NCI-H1092 treated with DMSO at 0.1 percent for 48 hours (cell line): Measurements from ENCODE around the gene CAMKK2.
"Not testable (repeated sequence)": the region's sequence is repeated elsewhere in the genome, so short reads cannot be mapped to it uniquely, and the experiment has no call there.

ENCODE experiments used
- DNase-seq: peaks from one replicate; lab custom pipeline; 2025; lab: John Stamatoyannopoulos, UW

CAMKK2 gene

GRCh38 chr12:121298411-121298810, 1.9 kb upstream of the CAMKK2 start:
- not testable (repeated sequence) for DNase-seq

DNA sequence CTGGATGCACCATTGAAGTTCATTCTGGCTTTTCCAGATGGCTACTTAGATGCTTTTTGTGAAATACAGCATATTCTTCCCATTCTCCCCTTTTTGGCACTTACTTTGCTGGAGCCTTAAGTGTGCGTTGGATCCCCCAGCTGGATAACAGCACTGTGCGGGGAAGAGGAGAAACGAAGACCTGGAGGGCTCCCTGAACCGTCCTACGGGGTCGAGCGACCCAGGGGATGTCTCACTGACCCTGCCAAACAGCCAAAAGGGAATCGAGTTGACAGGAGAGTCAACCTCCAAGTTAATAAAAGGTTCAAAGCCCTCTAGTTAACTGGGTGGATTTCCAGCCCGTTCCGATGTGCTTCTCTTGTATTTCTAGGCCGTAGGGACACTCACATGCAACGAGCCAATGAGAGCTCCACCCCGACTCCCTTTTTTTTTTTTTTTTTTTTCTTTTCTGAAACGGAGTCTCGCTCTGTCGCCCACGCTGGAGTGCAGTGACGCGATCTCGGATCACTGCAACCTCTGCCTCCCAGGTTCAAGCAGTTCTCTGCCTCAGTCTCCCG, 1.0 kb upstream of the CAMKK2 start:
- DNase-seq, result peak; percentile 58

DNA sequence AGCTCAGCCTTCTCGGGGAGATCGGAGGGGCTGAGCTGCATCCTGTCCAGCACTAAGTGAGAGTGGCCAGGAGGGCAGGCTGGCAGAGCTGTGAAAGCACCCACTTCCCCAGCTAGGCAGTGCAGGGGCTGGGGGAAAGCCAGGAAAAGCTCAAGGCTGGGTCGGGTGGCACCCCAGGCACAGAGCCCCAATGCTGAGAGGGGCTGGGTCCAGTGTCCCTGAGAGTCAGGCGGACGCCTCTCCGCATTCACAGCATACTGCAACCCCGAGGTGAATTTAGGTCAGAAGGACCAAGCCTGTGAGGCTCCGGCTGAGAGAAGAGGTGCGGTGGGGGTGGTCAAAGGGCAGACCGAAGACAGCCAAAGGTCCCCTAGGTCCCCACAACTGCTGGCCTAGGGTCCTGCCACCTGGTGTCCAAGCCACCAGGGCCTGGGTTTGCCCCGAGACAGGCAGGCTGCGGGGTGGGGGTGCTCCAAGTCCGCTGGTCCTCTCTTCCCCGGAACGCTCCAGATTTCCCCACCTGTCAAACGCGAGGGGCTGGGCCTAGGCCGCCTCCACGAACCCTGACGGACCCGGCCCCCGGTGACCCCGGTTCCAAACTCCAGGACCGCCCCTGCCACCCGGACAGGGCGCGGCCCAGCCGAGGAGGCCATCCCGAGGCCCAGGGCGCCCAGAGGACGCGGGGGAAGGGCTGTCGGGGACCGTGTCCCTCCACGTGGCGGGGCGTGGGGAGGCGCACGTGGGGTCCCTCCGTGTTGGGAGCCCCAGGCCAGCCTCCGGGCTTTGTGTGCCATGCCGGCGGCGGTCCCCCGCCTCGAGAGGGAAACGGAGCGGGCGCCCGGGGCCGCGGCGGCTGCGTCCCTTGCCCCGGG, 527 bp downstream of the CAMKK2 start:
- peak; percentile 25 for DNase-seq

- DNase-seq, result no peak
Measured at GRCh38 chr12:121295116-121295745, 1.3 kb downstream of the CAMKK2 start.

DNA sequence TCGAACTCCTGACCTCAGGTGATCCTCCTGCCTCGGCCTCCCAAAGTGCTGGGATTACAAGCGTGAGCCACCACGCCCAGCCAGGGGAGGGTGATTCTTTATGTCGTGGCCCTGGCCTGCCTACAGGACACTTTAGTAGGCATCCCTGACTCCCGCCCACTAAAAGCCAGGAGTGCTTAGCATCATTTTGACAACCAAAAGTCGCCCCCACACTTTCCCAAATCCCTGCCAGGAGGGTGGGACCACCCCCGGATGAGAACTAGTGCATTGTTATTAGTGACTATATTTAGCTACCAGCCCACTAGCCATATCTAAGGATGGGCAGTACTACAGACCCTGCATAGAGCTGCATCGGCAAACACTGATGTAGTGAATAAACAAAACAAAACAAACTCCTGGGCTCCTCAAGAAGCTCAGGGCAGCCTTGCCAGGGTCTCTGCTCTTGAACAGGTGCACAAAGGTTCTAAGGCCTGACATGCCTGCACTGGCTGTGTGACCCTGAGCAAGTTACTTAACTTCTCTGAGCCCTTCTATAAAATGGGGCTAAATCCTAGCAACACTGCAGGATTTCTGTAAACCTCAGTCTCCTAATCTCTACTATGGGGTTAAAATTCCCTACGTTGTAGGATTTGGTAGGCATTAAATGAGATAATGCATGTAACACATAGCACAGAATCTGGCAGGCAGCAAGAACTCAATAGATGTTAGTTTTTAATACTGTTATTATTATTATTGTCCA, 2.2 kb downstream of the CAMKK2 start:
- DNase-seq, result no peak

GRCh38 chr12:121293603-121294002, 2.9 kb downstream of the CAMKK2 start:
- DNase-seq, result no peak

GRCh38 chr12:121290410-121290809, 6.1 kb downstream of the CAMKK2 start:
- DNase-seq, result no peak

DNA sequence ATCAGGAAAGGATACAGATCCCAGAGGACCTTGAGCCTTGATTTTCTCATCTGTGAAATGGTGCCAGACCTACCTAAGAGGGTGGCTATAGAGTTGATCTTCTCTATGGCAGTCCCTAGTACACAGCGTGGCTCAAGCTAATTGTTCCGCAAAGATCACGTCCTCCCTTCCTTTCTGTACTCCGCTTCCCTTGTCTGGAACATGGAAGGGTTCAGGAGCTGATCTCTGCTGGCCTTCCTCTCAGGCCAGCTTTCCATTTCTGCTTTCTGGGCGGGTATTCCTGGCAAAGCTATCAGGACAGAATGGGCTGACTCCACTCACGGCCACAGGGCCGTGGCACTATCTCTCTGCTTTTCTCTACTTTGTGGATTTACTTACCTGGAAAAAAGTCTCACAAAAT, 6.5 kb downstream of the CAMKK2 start:
- DNase-seq, result no peak

DNA sequence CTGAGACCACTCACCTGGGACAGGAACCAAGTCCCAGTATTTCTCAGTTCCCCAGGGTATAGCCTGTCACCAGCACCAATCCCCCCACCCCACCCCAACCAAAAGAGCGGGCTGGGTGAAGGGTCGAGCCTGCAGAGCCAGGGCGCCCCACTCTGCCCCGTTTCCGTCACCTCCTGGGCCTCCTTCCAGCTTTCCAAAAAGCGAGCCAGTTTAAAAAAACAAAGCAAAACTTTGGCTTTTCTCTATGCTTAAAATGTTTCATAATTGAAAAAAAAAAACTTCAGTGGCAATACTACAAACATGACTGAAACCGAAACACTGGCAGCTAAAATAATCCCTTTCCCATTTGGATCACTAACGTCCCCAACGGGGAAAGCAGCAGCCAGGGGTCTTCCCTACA, 7.5 kb downstream of the CAMKK2 start:
- no peak for DNase-seq

- no peak for DNase-seq
Measured at GRCh38 chr12:121288158-121288845, 8.2 kb downstream of the CAMKK2 start.

DNA sequence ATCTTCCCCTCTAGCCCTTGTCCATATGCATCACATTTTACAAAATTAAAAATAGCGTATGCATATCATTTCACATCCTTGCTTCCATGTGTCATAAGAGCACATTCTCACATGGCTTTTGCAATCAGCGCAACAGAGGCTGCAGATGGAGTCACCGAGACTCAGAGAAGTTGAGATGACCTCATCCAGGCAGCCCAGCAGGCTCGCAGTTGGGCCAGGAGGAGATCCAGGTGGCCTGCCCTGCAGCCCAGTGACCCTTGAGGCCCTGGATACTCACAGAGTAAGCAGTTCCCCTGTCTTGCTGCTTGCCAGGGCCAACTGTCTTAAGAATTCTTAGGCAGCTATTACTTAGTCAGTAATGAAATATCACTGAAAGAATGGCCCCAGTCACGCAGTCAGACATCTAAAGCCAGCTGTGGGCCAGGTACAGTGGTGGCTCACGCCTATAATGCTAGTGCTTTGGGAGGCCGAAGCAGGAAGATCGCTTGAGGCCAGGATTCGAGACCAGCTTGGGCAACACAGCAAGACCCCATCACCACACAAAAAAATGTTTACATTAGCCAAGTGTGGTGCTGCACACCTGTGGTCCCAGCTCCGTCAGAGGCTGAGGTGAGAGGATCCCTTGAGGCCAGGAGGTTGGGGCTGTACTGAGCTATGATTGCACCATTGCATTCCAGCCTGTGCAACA, 9.1 kb downstream of the CAMKK2 start:
- DNase-seq, result no peak

GRCh38 chr12:121285856-121286255, 10.7 kb downstream of the CAMKK2 start:
- DNase-seq, result no peak

DNA sequence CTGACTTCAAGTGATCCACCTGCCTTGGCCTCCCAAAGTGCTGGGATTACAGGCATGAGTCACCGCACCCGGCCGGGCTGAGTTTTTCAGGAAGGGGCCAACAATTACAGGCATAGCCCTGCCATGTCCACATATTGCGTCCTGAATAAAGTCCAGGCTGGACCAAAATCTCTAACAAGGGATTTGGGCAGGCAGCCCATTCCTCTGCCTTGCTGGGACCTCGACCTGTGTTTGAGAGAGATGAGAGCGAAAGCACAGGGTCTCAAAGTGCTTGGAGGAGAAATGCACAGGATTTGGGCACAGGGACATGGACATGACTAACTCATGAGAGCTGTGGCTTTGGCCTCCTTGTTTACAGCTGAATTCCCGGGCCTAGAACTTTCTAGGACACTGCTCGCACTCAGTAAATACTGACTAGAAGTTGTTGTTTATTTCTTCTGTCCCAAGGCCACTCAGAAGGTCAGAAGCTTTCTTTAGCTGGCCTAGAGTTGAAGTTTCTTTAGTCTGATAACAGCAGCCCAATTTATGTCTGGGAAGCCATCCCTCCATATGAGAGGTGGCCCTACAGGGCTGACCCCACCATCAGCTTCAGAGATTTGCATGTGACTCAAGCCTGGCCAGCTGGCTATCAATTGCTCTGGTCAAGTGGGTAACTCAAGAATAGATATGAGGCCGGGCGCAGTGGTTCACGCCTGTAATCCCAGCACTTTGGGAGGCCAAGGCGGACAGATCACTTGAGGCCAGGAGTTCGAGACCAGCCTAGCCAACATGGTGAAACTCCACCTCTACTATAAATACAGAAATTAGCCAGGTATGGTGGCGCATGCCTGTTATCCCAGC, 11.7 kb downstream of the CAMKK2 start:
- no peak for DNase-seq

DNA sequence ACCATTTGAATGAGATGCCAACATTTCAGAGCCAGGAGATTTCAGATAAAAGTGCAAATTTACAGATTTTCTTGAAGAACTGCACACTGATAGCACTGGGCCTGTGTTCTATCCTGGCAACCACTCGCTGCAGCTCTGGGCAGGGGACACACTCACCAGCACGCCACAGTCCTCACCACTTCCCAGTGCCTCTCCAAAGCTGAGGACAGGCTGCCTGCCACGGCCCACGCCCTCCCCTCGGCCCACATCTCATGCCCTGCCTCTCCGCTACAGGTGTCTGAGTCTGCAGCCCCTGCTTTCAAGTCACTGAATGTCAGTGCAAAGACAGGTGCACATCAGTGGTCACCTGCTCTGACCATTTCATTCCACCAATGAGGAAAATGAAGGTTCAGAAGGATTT, 12.7 kb downstream of the CAMKK2 start:
- no peak for DNase-seq

DNA sequence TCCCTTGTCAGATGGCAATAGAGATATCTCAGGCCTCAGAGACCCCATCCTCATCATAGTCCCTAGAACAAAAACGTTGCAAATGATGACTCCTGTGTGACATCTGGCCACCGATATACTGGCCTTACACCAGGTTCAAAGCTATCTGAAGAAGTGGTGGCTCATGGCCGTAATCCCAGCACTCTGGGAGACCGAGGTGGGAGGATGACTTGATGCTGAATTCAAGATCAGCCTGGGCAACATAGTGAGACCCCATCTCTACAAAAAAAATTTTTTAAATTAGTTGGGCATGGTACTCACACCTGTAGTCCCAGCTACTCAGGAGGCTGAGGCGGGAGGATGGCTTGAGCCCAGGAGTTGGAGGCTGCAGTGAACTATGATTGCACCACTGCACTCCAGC, 13.1 kb downstream of the CAMKK2 start:
- DNase-seq, result no peak

DNA sequence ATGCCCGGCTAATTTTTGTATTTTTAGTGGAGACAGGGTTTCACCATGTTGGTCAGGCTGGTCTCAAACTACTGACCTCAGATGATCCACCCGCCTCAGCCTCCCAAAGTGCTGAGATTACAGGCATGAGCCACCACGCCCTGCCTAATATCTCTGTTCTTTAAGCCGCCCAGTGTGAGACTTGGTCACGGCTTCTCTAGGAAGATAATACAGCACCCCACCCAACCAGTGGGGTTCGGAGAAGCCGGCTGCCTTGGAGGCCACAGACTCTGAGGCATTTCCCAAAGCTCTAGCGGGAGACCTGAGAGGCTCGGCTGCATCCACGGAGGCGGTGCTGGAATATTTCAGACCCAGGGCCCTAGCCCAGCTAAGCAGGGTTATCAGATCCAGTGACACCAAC, 13.6 kb downstream of the CAMKK2 start:
- DNase-seq, result not testable (repeated sequence)

DNA sequence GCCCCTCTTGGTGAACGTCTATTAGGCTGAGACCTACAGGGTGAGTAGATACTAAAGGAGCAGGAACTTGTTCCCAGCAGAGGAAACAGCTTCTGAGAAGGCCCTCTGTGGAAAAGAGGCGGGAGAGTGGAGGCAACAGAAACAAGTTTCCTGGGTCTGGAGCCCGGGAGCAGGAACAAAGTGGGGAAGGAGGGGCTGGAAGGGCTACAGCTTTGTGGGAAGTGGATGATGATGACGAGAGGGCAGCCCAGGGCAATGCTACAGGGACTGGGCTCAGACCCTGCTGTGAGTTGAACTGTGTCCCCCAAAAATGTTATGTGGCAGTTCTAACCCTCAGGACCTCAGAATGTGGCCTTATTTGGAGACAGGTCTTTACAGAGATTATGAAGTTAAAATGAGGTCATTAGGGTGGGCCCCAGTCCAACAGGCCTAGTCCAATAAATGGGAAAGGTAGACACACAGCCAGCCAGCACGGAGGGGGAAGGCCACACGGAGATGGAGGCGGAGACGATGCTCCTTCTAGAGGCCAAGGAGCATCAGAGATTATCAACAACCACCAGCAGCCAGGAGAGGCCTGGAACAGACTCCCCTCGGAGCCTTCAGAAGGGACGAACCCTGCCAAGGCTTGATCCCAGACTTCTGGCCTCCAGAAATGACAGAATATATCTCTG, 14.3 kb downstream of the CAMKK2 start:
- DNase-seq, result no peak

- DNase-seq, result not testable (repeated sequence)
Measured at GRCh38 chr12:121281116-121281515, 15.4 kb downstream of the CAMKK2 start.

DNA sequence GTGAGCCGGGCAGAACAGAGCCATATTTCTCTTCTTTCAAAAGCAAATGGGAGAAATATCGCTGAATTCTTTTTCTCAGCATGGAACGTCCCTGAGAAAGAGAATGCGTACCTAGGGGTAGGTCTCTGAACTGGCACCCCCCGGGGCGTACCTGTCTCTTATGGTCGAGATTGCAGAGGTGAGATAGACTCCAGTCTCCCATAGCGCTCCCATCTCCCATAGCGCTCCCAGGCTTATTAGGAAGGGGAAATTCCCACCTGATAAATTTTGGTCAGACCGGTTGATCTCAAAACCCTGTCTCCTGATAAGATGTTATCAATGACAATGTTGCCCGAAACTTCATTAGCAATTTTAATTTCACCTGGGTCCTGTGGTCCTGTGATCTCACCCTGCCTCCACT, 16.0 kb downstream of the CAMKK2 start:
- not testable (repeated sequence) for DNase-seq

DNA sequence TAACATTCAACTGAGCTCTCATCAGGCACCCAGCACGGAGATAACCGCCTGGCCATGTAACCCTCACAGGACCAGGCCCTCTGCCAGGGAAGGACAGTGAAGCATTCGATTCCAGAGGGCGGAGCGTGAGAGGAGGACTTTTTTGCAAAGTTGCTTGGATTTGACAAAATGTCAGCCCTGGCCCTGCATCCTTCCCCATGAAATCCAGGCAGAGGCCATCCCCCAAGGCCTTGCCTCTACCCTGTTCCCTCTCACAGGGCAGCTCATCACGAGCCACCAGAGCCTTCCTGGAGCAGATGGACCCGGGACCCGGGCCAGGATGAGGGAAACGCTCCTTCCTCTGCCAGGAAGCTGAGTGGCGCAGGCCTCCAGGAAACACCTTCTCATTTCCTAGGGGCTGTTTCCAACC, 17.0 kb downstream of the CAMKK2 start:
- no peak for DNase-seq
